Natural killer cell (primary cell): ENCODE measurements around the gene DLD. TPM values are rescaled to one million over a fixed set of nuclear protein-coding genes. Genes with fewer than 3 reads are reported as not detected.

ENCODE experiments used
- ATAC-seq, 3 donors: fragments of 150-1000 bp in 2 of 3; fragments of 200-7000 bp in 1 of 3; cut with Tn5 transposase; 1 replicate in 1 of 3; 2 replicates in 2 of 3; pipeline ENCODE4 v1.10.0; 2021; ENCODE audit warnings: mild to moderate bottlenecking in 2 of 3, moderate library complexity in 2 of 3
- DNase-seq, 2 donors: peaks; one replicate each; pipeline versions ENCODE4 v3.0.0 to v3.0.0-alpha.2; 2013 to 2021; ENCODE audit warnings: mixed read lengths in 1 of 2
- H3K27ac ChIP-seq: one replicate; pipeline ENCODE4 v1.5.1; 2013; ENCODE audit warnings: mild to moderate bottlenecking, low read length
- H3K27me3 ChIP-seq: one replicate; pipeline ENCODE4 v1.6.1; 2013; ENCODE audit warnings: low read length; ENCODE audit not compliant: control insufficient read depth, insufficient read depth
- H3K36me3 ChIP-seq: one replicate; pipeline ENCODE4 v1.6.1; 2013; ENCODE audit warnings: low read length; ENCODE audit not compliant: control insufficient read depth, insufficient read depth
- H3K4me1 ChIP-seq: one replicate; pipeline ENCODE4 v1.6.1; 2013; ENCODE audit warnings: low read length; ENCODE audit not compliant: control insufficient read depth, insufficient read depth
- H3K4me3 ChIP-seq: one replicate; pipeline ENCODE4 v1.5.1; 2013; ENCODE audit warnings: low read length
- H3K9me3 ChIP-seq: one replicate; pipeline ENCODE4 v1.6.1; 2013; ENCODE audit warnings: low read length; ENCODE audit not compliant: control insufficient read depth, insufficient read depth
- H3K27ac Mint-ChIP-seq, 2 donors: one replicate each; pipeline ENCODE4 v1.8.0; 2022; ENCODE audit warnings: mild to moderate bottlenecking in 2 of 2, mixed read lengths in 2 of 2, moderate library complexity in 1 of 2
- H3K27me3 Mint-ChIP-seq, 2 donors: one replicate each; pipeline ENCODE4 v1.8.0; 2022; ENCODE audit warnings: low read depth in 2 of 2, mixed read lengths in 2 of 2
- H3K36me3 Mint-ChIP-seq: one replicate; pipeline ENCODE4 v1.8.0; 2022; ENCODE audit warnings: mixed read lengths
- H3K4me1 Mint-ChIP-seq, 2 donors: one replicate each; pipeline ENCODE4 v1.8.0; 2022; ENCODE audit warnings: mixed read lengths in 2 of 2
- H3K4me3 Mint-ChIP-seq: one replicate; pipeline ENCODE4 v1.8.0; 2022; ENCODE audit warnings: mild to moderate bottlenecking, moderate library complexity, mixed read lengths
- H3K9me3 Mint-ChIP-seq, 2 donors: one replicate each; pipeline ENCODE4 v1.8.0; 2022; ENCODE audit warnings: mixed read lengths in 2 of 2
- CTCF ChIP-seq: fragments of 200-600 bp; IDR thresholded peaks from one replicate; pipeline ENCODE4 v1.8.0; 2022; ENCODE audit warnings: antibody characterized with exemption
- WGBS: methylation state at CpG from one replicate; pipeline ENCODE4 v1.1.7; 2013; ENCODE audit warnings: missing lambda C conversion rate; ENCODE audit not compliant: insufficient coverage; 5-methylcytosine and 5-hydroxymethylcytosine counted together
- intact Hi-C: fragments of 100-400 bp; cut with micrococcal nuclease; formaldehyde crosslinking; loops from one replicate; pipeline ENCODE4 v1.14.2; 2022
- total RNA-seq, 4 donors: library from RNA; stranded (reverse); fragments of 120-200 nt in 1 of 4; gene quantifications; one replicate each; pipeline versions ENCODE4 v1.2.3 to v1.2.4, GENCODE V29; 2013 to 2022

DLD gene
- total RNA-seq, 3 donors from 2014 or later (not counting 1 experiment from before 2014, with no cell fraction given): 72.2 to 81.4 (median 80.9) TPM

GRCh38 chr7:107943018-107943417 lies 52.0 kb downstream of the DLD start:
- DNase-seq (no peak), ATAC-seq (no peak)
- Mint-ChIP-seq H3K9me3 (no peaks in the 10 kb centered on the region), H3K4me3 (no peak overlapping the region), H3K27me3 (peaks cover 0 to 4% of the 10 kb centered on the region in 2 donors), H3K36me3 (no peaks in the 10 kb centered on the region), H3K4me1 (no peaks in the 10 kb centered on the region), H3K27ac (no peak overlapping the region)
- Histone ChIP-seq H3K36me3 (peaks cover 3% of the 10 kb centered on the region), H3K27ac (no peak overlapping the region), H3K9me3 (no peaks in the 10 kb centered on the region), H3K4me3 (no peak overlapping the region), H3K4me1 (no peaks in the 10 kb centered on the region), H3K27me3 (no peaks in the 10 kb centered on the region)
- intact Hi-C loops: no loop called here
- WGBS: 96% methylated on average over 3 of the region's 4 CpGs
- no peak for TF ChIP-seq CTCF

GRCh38 chr7:107944411-107945169 lies 53.6 kb downstream of the DLD start:
- Mint-ChIP-seq H3K4me3 (no peak overlapping the region), H3K4me1 (no peaks in the 10 kb centered on the region), H3K27ac (no peak overlapping the region), H3K36me3 (no peaks in the 10 kb centered on the region), H3K9me3 (no peaks in the 10 kb centered on the region), H3K27me3 (peaks cover 0 to 8% of the 10 kb centered on the region in 2 donors)
- H3K4me3 ChIP-seq: no peak overlapping the region
- H3K9me3 ChIP-seq: no peaks in the 10 kb centered on the region
- DNase-seq (no peak), ATAC-seq (no peak)
- H3K27me3 ChIP-seq: no peaks in the 10 kb centered on the region
- 98% methylated on average over 2 of the region's 3 CpGs for WGBS
- H3K4me1 ChIP-seq: no peaks in the 10 kb centered on the region
- H3K36me3 ChIP-seq: peaks cover 3% of the 10 kb centered on the region
- TF ChIP-seq CTCF: no peak
- intact Hi-C loops: no loop called here
- no peak overlapping the region for H3K27ac ChIP-seq

- intact Hi-C loops: no loop called here
- H3K9me3 Mint-ChIP-seq: no peaks in the 10 kb centered on the region
- WGBS: 91% methylated on average over 2 of the region's 2 CpGs
- DNase-seq (no peak), ATAC-seq (no peak)
- Histone ChIP-seq H3K9me3 (no peaks in the 10 kb centered on the region), H3K27me3 (no peaks in the 10 kb centered on the region), H3K36me3 (no peaks in the 10 kb centered on the region), H3K4me3 (no peak overlapping the region), H3K4me1 (no peaks in the 10 kb centered on the region), H3K27ac (no peak overlapping the region)
- no peak overlapping the region for H3K27ac Mint-ChIP-seq
- H3K36me3 Mint-ChIP-seq: no peaks in the 10 kb centered on the region
- no peak for TF ChIP-seq CTCF
- no peaks in the 10 kb centered on the region for H3K4me1 Mint-ChIP-seq
- H3K27me3 Mint-ChIP-seq: peaks cover 0 to 8% of the 10 kb centered on the region in 2 donors
- no peak overlapping the region for H3K4me3 Mint-ChIP-seq
These were observed 54.3 kb downstream of the DLD start for GRCh38 chr7:107945332-107945731.

- no peak overlapping the region for H3K4me3 ChIP-seq
- no peaks in the 10 kb centered on the region for H3K4me1 ChIP-seq
- Mint-ChIP-seq H3K27me3 (peaks cover 0 to 8% of the 10 kb centered on the region in 2 donors), H3K4me3 (no peak overlapping the region), H3K9me3 (no peaks in the 10 kb centered on the region), H3K36me3 (no peaks in the 10 kb centered on the region), H3K4me1 (no peaks in the 10 kb centered on the region), H3K27ac (no peak overlapping the region)
- H3K9me3 ChIP-seq: no peaks in the 10 kb centered on the region
- ATAC-seq (no peak), DNase-seq (no peak)
- H3K27ac ChIP-seq: no peak overlapping the region
- TF ChIP-seq CTCF: no peak
- no peaks in the 10 kb centered on the region for H3K27me3 ChIP-seq
- intact Hi-C loops: no loop called here
- H3K36me3 ChIP-seq: no peaks in the 10 kb centered on the region
- WGBS: 100% methylated on average over 1 of the region's 2 CpGs
These were observed 55.5 kb downstream of the DLD start for GRCh38 chr7:107946451-107946850.
